ENCODE results near the gene FSIP1.

The FSIP1 gene

GRCh38 chr15:39714251-39714650, 68.4 kb downstream of the FSIP1 start:
- H3K4me3 ChIP-seq (ENCODE audit: low read length) = no peak overlapping the region
- TF ChIP-seq CTCF (conservative IDR thresholded peaks at IDR 0.05; ENCODE audit: low read depth, low read length) = no peak
- DNase-seq (ENCODE audit: low read depth) = no peak

- H3K4me3 ChIP-seq (ENCODE audit: low read length) = no peak overlapping the region
- no peak for TF ChIP-seq CTCF (conservative IDR thresholded peaks at IDR 0.05; ENCODE audit: low read depth, low read length)
- no peak for DNase-seq (ENCODE audit: low read depth)
Measured at GRCh38 chr15:39713846-39714245, 68.8 kb downstream of the FSIP1 start.

- DNase-seq (ENCODE audit: low read depth) = no peak
- no peak overlapping the region for H3K4me3 ChIP-seq (ENCODE audit: low read length)
- no peak for TF ChIP-seq CTCF (conservative IDR thresholded peaks at IDR 0.05; ENCODE audit: low read depth, low read length)
Measured at GRCh38 chr15:39710681-39711080, 72.0 kb downstream of the FSIP1 start.

- H3K4me3 ChIP-seq (ENCODE audit: low read length) = no peak overlapping the region
- DNase-seq (ENCODE audit: low read depth) = no peak
- no peak for TF ChIP-seq CTCF (conservative IDR thresholded peaks at IDR 0.05; ENCODE audit: low read depth, low read length)
Measured at GRCh38 chr15:39709941-39710340, 72.7 kb downstream of the FSIP1 start.

GRCh38 chr15:39706206-39706605, 76.4 kb downstream of the FSIP1 start:
- no peak for DNase-seq (ENCODE audit: low read depth)
- TF ChIP-seq CTCF (conservative IDR thresholded peaks at IDR 0.05; ENCODE audit: low read depth, low read length) = no peak
- H3K4me3 ChIP-seq (ENCODE audit: low read length) = no peak overlapping the region

GRCh38 chr15:39704689-39705088, 78.0 kb downstream of the FSIP1 start:
- no peak overlapping the region for H3K4me3 ChIP-seq (ENCODE audit: low read length)
- TF ChIP-seq CTCF (conservative IDR thresholded peaks at IDR 0.05; ENCODE audit: low read depth, low read length) = no peak
- DNase-seq (ENCODE audit: low read depth) = no peak

GRCh38 chr15:39704235-39704634, 78.4 kb downstream of the FSIP1 start:
- no peak for DNase-seq (ENCODE audit: low read depth)
- TF ChIP-seq CTCF (conservative IDR thresholded peaks at IDR 0.05; ENCODE audit: low read depth, low read length) = no peak
- H3K4me3 ChIP-seq (ENCODE audit: low read length) = no peak overlapping the region
